PC-3 (cell line): ENCODE data around the gene TMEM238L.

Experiments
- EZH2 ChIP-seq: fragments of 300-600 bp; sonication (generic); IDR thresholded peaks from one replicate; pipeline ENCODE4 v1.6.1; 2017; ENCODE audit warnings: antibody characterized with exemption, mild to moderate bottlenecking, low read length; ENCODE audit not compliant: unreplicated experiment
- EZH2phosphoT487 ChIP-seq: fragments of 300-600 bp; sonication (generic); IDR thresholded peaks from 2 replicates; pipeline ENCODE4 v1.6.1; 2018; ENCODE audit warnings: mild to moderate bottlenecking, antibody characterized with exemption, low read length, borderline replicate concordance

DNA sequence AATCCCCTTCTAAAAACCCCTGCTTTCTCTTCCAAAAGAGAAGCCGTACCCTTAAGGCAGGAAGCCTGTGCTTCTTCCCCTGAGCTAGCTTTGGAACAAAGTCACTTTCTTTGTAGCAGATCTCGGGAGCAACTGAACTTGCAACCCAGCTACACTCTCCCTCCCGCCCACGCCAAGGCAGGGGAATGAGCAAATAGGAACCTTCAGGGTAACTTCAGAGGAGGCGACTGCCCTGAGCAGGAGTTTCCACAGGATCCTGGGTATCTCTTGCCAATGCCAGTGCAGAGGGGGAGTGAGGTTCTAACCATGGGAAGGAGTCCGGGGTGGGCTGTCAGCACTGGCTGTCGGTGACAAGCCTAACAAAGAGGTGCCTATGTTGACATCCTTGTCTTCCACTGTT, 39.9 kb upstream of the TMEM238L start:
- TF ChIP-seq EZH2phosphoT487: no peak
- no peak for TF ChIP-seq EZH2
